Measurements from ENCODE around the gene PAPSS1. TPM values are rescaled to one million over a fixed set of nuclear protein-coding genes. Genes with fewer than 3 reads are reported as not detected.

The PAPSS1 gene
- total RNA-seq, 2 donors from 2014 or later, result 128 to 164 TPM

GRCh38 chr4:107599841-107600240 is 120.2 kb downstream of the PAPSS1 start:
- H3K4me3 Mint-ChIP-seq, result no peak overlapping the region
- no peaks in the 10 kb centered on the region for H3K27me3 ChIP-seq (ENCODE audit: control insufficient read depth, insufficient read depth, low read length, poor library complexity, severe bottlenecking)
- H3K27ac Mint-ChIP-seq, result peak overlapping the region; percentile 28
- H3K36me3 ChIP-seq (ENCODE audit: control insufficient read depth, insufficient read depth, low read length), result no peaks in the 10 kb centered on the region
- H3K9me3 ChIP-seq (ENCODE audit: control insufficient read depth, low read length), result no peaks in the 10 kb centered on the region
- TF ChIP-seq CTCF (conservative IDR thresholded peaks at IDR 0.05), result no peak
- H3K4me1 Mint-ChIP-seq, result peaks cover 12% of the 10 kb centered on the region
- no peaks in the 10 kb centered on the region for H3K9me3 Mint-ChIP-seq
- 90% methylated on average over 2 to 3 of the region's 3 CpGs for WGBS, 2 experiments (ENCODE audit: insufficient coverage in 1 of 2, insufficient read length in 1 of 2)
- no peak overlapping the region for H3K4me3 ChIP-seq (ENCODE audit: low read length)
- no peak overlapping the region for H3K9ac ChIP-seq (ENCODE audit: extremely low read depth, low read length, poor library complexity, severe bottlenecking)
- peaks cover 9% of the 10 kb centered on the region for H3K4me1 ChIP-seq (ENCODE audit: control insufficient read depth, insufficient read depth, low read length)
- H3K27me3 Mint-ChIP-seq (ENCODE audit: insufficient read depth), result no peaks in the 10 kb centered on the region
- no peak overlapping the region for H3K27ac ChIP-seq (ENCODE audit: low read depth, low read length)
- no peak for DNase-seq
- H3K36me3 Mint-ChIP-seq (ENCODE audit: low read depth), result no peaks in the 10 kb centered on the region

GRCh38 chr4:107593230-107593629 is 126.8 kb downstream of the PAPSS1 start:
- no peak for DNase-seq
- H3K36me3 Mint-ChIP-seq (ENCODE audit: low read depth), result no peaks in the 10 kb centered on the region
- Histone ChIP-seq H3K9me3 (ENCODE audit: control insufficient read depth, low read length) (peaks cover 22% of the 10 kb centered on the region), H3K36me3 (ENCODE audit: control insufficient read depth, insufficient read depth, low read length) (no peaks in the 10 kb centered on the region), H3K27me3 (ENCODE audit: control insufficient read depth, insufficient read depth, low read length, poor library complexity, severe bottlenecking) (no peaks in the 10 kb centered on the region), H3K4me1 (ENCODE audit: control insufficient read depth, insufficient read depth, low read length) (no peaks in the 10 kb centered on the region), H3K9ac (ENCODE audit: extremely low read depth, low read length, poor library complexity, severe bottlenecking) (no peak overlapping the region), H3K4me3 (ENCODE audit: low read length) (no peak overlapping the region), H3K27ac (ENCODE audit: low read depth, low read length) (no peak overlapping the region)
- WGBS, 2 experiments (ENCODE audit: insufficient coverage in 1 of 2, insufficient read length in 1 of 2), result 85 to 100% methylated on average over 1 of the region's 1 CpG
- peaks cover 19% of the 10 kb centered on the region for H3K9me3 Mint-ChIP-seq
- H3K27me3 Mint-ChIP-seq (ENCODE audit: insufficient read depth), result no peaks in the 10 kb centered on the region
- no peaks in the 10 kb centered on the region for H3K4me1 Mint-ChIP-seq
- TF ChIP-seq CTCF (conservative IDR thresholded peaks at IDR 0.05), result no peak
- H3K4me3 Mint-ChIP-seq, result no peak overlapping the region
- H3K27ac Mint-ChIP-seq, result no peak overlapping the region

DNA sequence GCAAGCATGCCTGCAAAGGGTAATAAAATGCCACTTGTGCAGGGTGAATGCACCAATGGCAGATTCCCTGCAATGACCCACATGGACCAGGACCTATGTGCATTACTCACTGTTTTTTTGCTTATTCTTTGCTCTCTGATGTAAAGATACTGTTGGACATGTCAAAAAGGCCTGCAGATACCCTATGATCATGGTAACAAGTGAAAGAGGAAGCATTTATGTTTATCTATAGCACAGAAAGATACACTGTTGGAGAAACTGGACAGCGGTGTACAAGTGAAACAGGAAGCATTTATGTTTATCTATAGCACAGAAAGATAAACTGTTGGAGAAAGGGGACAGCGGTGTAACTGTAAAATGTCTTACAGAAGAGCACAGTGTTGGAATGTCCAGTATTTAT is 127.5 kb downstream of the PAPSS1 start:
- Histone ChIP-seq H3K27me3 (ENCODE audit: control insufficient read depth, insufficient read depth, low read length, poor library complexity, severe bottlenecking) (no peaks in the 10 kb centered on the region), H3K4me3 (ENCODE audit: low read length) (no peak overlapping the region), H3K9ac (ENCODE audit: extremely low read depth, low read length, poor library complexity, severe bottlenecking) (no peak overlapping the region), H3K27ac (ENCODE audit: low read depth, low read length) (no peak overlapping the region), H3K36me3 (ENCODE audit: control insufficient read depth, insufficient read depth, low read length) (no peaks in the 10 kb centered on the region), H3K4me1 (ENCODE audit: control insufficient read depth, insufficient read depth, low read length) (no peaks in the 10 kb centered on the region), H3K9me3 (ENCODE audit: control insufficient read depth, low read length) (peaks cover 22% of the 10 kb centered on the region)
- H3K4me3 Mint-ChIP-seq, result no peak overlapping the region
- WGBS, 2 experiments (ENCODE audit: insufficient coverage in 1 of 2, insufficient read length in 1 of 2), result 95 to 100% methylated on average over 1 to 2 of the region's 2 CpGs
- no peaks in the 10 kb centered on the region for H3K36me3 Mint-ChIP-seq (ENCODE audit: low read depth)
- DNase-seq, result no peak
- peaks cover 19% of the 10 kb centered on the region for H3K9me3 Mint-ChIP-seq
- H3K4me1 Mint-ChIP-seq, result no peaks in the 10 kb centered on the region
- H3K27me3 Mint-ChIP-seq (ENCODE audit: insufficient read depth), result no peaks in the 10 kb centered on the region
- no peak for TF ChIP-seq CTCF (conservative IDR thresholded peaks at IDR 0.05)
- no peak overlapping the region for H3K27ac Mint-ChIP-seq

Data from endodermal cell (in vitro differentiated cells).